ENCODE results near the gene DCST2.

DCST2 gene

DNA sequence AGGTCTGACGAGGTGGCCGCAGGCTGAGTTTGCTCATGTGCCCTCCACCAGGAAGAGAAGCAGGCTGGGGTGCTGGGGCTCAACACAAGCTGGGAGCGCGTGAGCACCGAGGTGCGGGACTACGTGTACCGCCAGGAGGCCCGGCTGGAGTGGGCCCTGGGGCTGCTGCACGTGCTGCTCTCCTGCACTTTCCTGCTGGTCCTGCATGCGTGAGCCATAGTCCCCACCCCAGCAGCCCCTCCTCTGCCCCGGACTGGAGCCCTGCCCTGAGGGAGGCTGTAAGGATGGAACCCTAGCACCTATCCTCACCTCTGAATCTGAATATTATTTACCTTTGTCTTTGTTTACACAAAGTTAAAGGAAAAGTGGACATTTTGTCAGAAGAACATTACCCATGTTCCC lies 9.7 kb upstream of the DCST2 start:
- Histone ChIP-seq H3K79me2 (ENCODE audit: insufficient read depth, low read length) (no peaks in the 10 kb centered on the region), H3K27ac (ENCODE audit: low read depth, low read length) (no peak overlapping the region), H4K20me1 (ENCODE audit: low read depth, low read length) (no peaks in the 10 kb centered on the region), H3K4me3 (ENCODE audit: insufficient read depth, low read length, poor library complexity, severe bottlenecking) (no peak overlapping the region), H2AFZ (ENCODE audit: low read depth, low read length, severe bottlenecking) (no peak overlapping the region), H3K9me3 (ENCODE audit: insufficient read depth, low read length) (no peaks in the 10 kb centered on the region), H3K9ac (ENCODE audit: low read length) (no peak overlapping the region), H3K36me3 (ENCODE audit: low read length) (no peaks in the 10 kb centered on the region), H3F3A (ENCODE audit: insufficient read depth) (no peaks in the 10 kb centered on the region), H3K9me2 (replicated peaks; ENCODE audit: insufficient read depth, low read length) (no peaks in the 10 kb centered on the region), H3K27me3 (ENCODE audit: low read length) (no peaks in the 10 kb centered on the region), H3K4me2 (ENCODE audit: low read depth, low read length, poor library complexity, severe bottlenecking) (no peak overlapping the region)
- TF ChIP-seq EZH2phosphoT487 (conservative IDR thresholded peaks at IDR 0.05; ENCODE audit: low read length) (no peak), CTCF (IDR thresholded peaks at IDR 0.05; ENCODE audit: insufficient read depth, low read length, poor library complexity, severe bottlenecking) (no peak)

DNA sequence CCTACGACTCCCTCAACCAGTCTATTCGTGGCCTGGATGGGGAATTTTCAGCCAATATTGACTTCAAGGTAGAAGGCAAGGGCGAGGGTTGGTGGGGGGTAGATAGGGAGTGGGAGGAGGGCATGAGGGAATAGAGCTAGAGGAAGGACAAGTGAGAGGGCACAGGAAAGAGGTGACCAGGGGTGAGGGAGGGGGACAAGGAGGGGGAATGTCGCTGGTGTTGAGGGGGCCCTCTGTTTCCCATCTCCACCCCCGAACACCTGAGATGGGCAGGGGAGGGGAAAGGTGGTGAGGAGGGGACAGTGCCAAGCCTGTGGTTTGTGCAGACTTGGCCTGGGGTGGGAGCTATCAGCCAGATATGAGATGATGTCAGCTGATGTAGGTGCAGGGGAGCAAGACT lies 9.2 kb upstream of the DCST2 start:
- no peaks in the 10 kb centered on the region for H3F3A ChIP-seq (ENCODE audit: insufficient read depth)
- H3K9ac ChIP-seq (ENCODE audit: low read length): no peak overlapping the region
- H3K36me3 ChIP-seq (ENCODE audit: low read length): no peaks in the 10 kb centered on the region
- no peaks in the 10 kb centered on the region for H4K20me1 ChIP-seq (ENCODE audit: low read depth, low read length)
- H3K9me3 ChIP-seq (ENCODE audit: insufficient read depth, low read length): no peaks in the 10 kb centered on the region
- H3K4me2 ChIP-seq (ENCODE audit: low read depth, low read length, poor library complexity, severe bottlenecking): no peak overlapping the region
- H3K27me3 ChIP-seq (ENCODE audit: low read length): no peaks in the 10 kb centered on the region
- no peaks in the 10 kb centered on the region for H3K9me2 ChIP-seq (replicated peaks; ENCODE audit: insufficient read depth, low read length)
- no peak overlapping the region for H3K27ac ChIP-seq (ENCODE audit: low read depth, low read length)
- no peaks in the 10 kb centered on the region for H3K79me2 ChIP-seq (ENCODE audit: insufficient read depth, low read length)
- no peak overlapping the region for H3K4me3 ChIP-seq (ENCODE audit: insufficient read depth, low read length, poor library complexity, severe bottlenecking)
- H2AFZ ChIP-seq (ENCODE audit: low read depth, low read length, severe bottlenecking): no peak overlapping the region
- TF ChIP-seq EZH2phosphoT487 (conservative IDR thresholded peaks at IDR 0.05; ENCODE audit: low read length) (no peak), CTCF (IDR thresholded peaks at IDR 0.05; ENCODE audit: insufficient read depth, low read length, poor library complexity, severe bottlenecking) (no peak)

GRCh38 chr1:155040358-155041093 lies 6.9 kb upstream of the DCST2 start:
- H3K9ac ChIP-seq (ENCODE audit: low read length): no peak overlapping the region
- TF ChIP-seq EZH2phosphoT487 (conservative IDR thresholded peaks at IDR 0.05; ENCODE audit: low read length): no peak
- TF ChIP-seq CTCF (IDR thresholded peaks at IDR 0.05; ENCODE audit: insufficient read depth, low read length, poor library complexity, severe bottlenecking): no peak
- no peaks in the 10 kb centered on the region for H4K20me1 ChIP-seq (ENCODE audit: low read depth, low read length)
- H3K9me3 ChIP-seq (ENCODE audit: insufficient read depth, low read length): no peaks in the 10 kb centered on the region
- no peaks in the 10 kb centered on the region for H3F3A ChIP-seq (ENCODE audit: insufficient read depth)
- H3K4me3 ChIP-seq (ENCODE audit: insufficient read depth, low read length, poor library complexity, severe bottlenecking): no peak overlapping the region
- no peaks in the 10 kb centered on the region for H3K9me2 ChIP-seq (replicated peaks; ENCODE audit: insufficient read depth, low read length)
- no peaks in the 10 kb centered on the region for H3K36me3 ChIP-seq (ENCODE audit: low read length)
- H3K4me2 ChIP-seq (ENCODE audit: low read depth, low read length, poor library complexity, severe bottlenecking): no peak overlapping the region
- H2AFZ ChIP-seq (ENCODE audit: low read depth, low read length, severe bottlenecking): no peak overlapping the region
- H3K79me2 ChIP-seq (ENCODE audit: insufficient read depth, low read length): no peaks in the 10 kb centered on the region
- H3K27me3 ChIP-seq (ENCODE audit: low read length): no peaks in the 10 kb centered on the region
- H3K27ac ChIP-seq (ENCODE audit: low read depth, low read length): no peak overlapping the region

Measured in SU-DHL-6 (cell line).